IMR-90 (cell line): ENCODE data around the gene STAP2. TPM values are rescaled to one million over a fixed set of nuclear protein-coding genes. Genes with fewer than 3 reads are reported as not detected.

Experiments
- ATAC-seq: fragments of 200-7000 bp; cut with Tn5 transposase; 2 replicates; pipeline ENCODE4 v1.9.1; 2020; ENCODE audit warnings: low read depth, mild to moderate bottlenecking, moderate library complexity
- BruUV-seq: library from RNA; stranded (reverse); fragments of 400-500 nt; replicated peaks from 2 replicates; lab custom pipeline; 2021; lab: Mats Ljungman, UMichigan
- CTCF ChIA-PET: fragments of 300-600 bp; formaldehyde crosslinking; extraction: SDS; loops from one replicate; lab custom pipeline; 2021; ENCODE audit warnings: antibody characterized with exemption; lab: Yijun Ruan, JAX
- POLR2A ChIA-PET: fragments of 300-600 bp; sonication (Branson Sonifier 250); formaldehyde crosslinking; loops from one replicate; lab custom pipeline; 2022; ENCODE audit warnings: antibody characterized with exemption; ENCODE audit not compliant: unreplicated experiment; lab: Charles Lee
- DNase-seq: peaks from one replicate; pipeline ENCODE4 v3.0.0; 2013
- H2AFZ ChIP-seq: replicated peaks from 2 replicates; pipeline ENCODE3; 2013; ENCODE audit warnings: low read length, mild to moderate bottlenecking; ENCODE audit not compliant: poor library complexity
- H2AK5ac ChIP-seq: 2 replicates; pipeline ENCODE4 v1.6.1; 2013; ENCODE audit warnings: low read depth, low read length, inconsistent platforms
- H2AK9ac ChIP-seq: replicated peaks from 2 replicates; pipeline ENCODE3; 2013; ENCODE audit warnings: mild to moderate bottlenecking, low read depth, low read length, moderate library complexity; ENCODE audit not compliant: poor library complexity
- H2BK120ac ChIP-seq: 2 replicates; pipeline ENCODE4 v1.6.1; 2013; ENCODE audit warnings: low read depth, low read length, inconsistent platforms
- H2BK15ac ChIP-seq: 3 replicates; pipeline ENCODE4 v1.6.1; 2013; ENCODE audit warnings: low read depth, low read length, inconsistent platforms
- H2BK20ac ChIP-seq: 2 replicates; pipeline ENCODE4 v1.6.1; 2013; ENCODE audit warnings: low read depth, mild to moderate bottlenecking, inconsistent platforms, low read length, moderate library complexity
- H2BK5ac ChIP-seq: 2 replicates; pipeline ENCODE4 v1.6.1; 2013; ENCODE audit warnings: mild to moderate bottlenecking, low read depth, low read length, inconsistent platforms; ENCODE audit not compliant: poor library complexity, severe bottlenecking
- H3K14ac ChIP-seq: replicated peaks from 2 replicates; pipeline ENCODE4 v1.6.1; 2013; ENCODE audit warnings: low read depth, low read length, inconsistent platforms
- H3K18ac ChIP-seq: 2 replicates; pipeline ENCODE4 v1.6.1; 2013; ENCODE audit warnings: low read depth, low read length, control low read depth
- H3K23ac ChIP-seq: 2 replicates; pipeline ENCODE4 v1.6.1; 2013; ENCODE audit warnings: low read depth, low read length, inconsistent platforms
- H3K27ac ChIP-seq: 2 replicates; pipeline ENCODE4 v1.5.1; 2013; ENCODE audit warnings: mild to moderate bottlenecking, control low read depth, low read length; ENCODE audit not compliant: insufficient read depth
- H3K27me3 ChIP-seq: 2 replicates; pipeline ENCODE4 v1.6.1; 2013; ENCODE audit warnings: low read length; ENCODE audit not compliant: control insufficient read depth, insufficient read depth
- H3K36me3 ChIP-seq: 2 replicates; pipeline ENCODE4 v1.6.1; 2013; ENCODE audit warnings: low read length, mixed read lengths; ENCODE audit not compliant: control insufficient read depth, insufficient read depth
- H3K4ac ChIP-seq: 2 replicates; pipeline ENCODE4 v1.6.1; 2013; ENCODE audit warnings: low read depth, low read length, inconsistent platforms
- H3K4me1 ChIP-seq: 2 replicates; pipeline ENCODE4 v1.6.1; 2013; ENCODE audit warnings: low read length, mixed read lengths; ENCODE audit not compliant: control insufficient read depth, insufficient read depth
- H3K4me2 ChIP-seq: 2 replicates; pipeline ENCODE4 v1.6.1; 2013; ENCODE audit warnings: low read depth, mild to moderate bottlenecking, control low read depth, low read length, moderate library complexity
- H3K4me3 ChIP-seq: 2 replicates; pipeline ENCODE4 v1.5.1; 2013; ENCODE audit warnings: low read depth, mild to moderate bottlenecking, control low read depth, low read length, moderate library complexity; ENCODE audit not compliant: insufficient read depth
- H3K56ac ChIP-seq: 2 replicates; pipeline ENCODE4 v1.6.1; 2013; ENCODE audit warnings: low read length, inconsistent platforms; ENCODE audit not compliant: insufficient read depth; ENCODE audit errors: extremely low read depth
- H3K79me1 ChIP-seq, 2 experiments: 2 replicates each; pipeline ENCODE4 v1.6.1; 2013; ENCODE audit warnings: low read length in 2 of 2, inconsistent platforms in 1 of 2, low read depth in 1 of 2
- H3K9ac ChIP-seq: 2 replicates; pipeline ENCODE4 v1.6.1; 2013; ENCODE audit warnings: low read depth, low read length, control low read depth
- H3K9me1 ChIP-seq: 2 replicates; pipeline ENCODE4 v1.6.1; 2013; ENCODE audit warnings: low read length, inconsistent platforms; ENCODE audit not compliant: insufficient read depth
- H3K9me3 ChIP-seq: 2 replicates; pipeline ENCODE4 v1.6.1; 2013; ENCODE audit warnings: low read length; ENCODE audit not compliant: control insufficient read depth, insufficient read depth
- H4K20me1 ChIP-seq: 2 replicates; pipeline ENCODE4 v1.6.1; 2013; ENCODE audit warnings: low read length, inconsistent platforms; ENCODE audit not compliant: insufficient read depth
- H4K5ac ChIP-seq: 2 replicates; pipeline ENCODE4 v1.6.1; 2013; ENCODE audit warnings: mild to moderate bottlenecking, low read depth, low read length, control low read depth
- H4K8ac ChIP-seq, 2 experiments: 2 replicates each; pipeline ENCODE4 v1.6.1; 2013; ENCODE audit warnings: low read depth in 2 of 2, low read length in 2 of 2, control low read depth in 1 of 2, inconsistent platforms in 1 of 2
- H4K91ac ChIP-seq: 2 replicates; pipeline ENCODE4 v1.6.1; 2013; ENCODE audit warnings: low read depth, low read length, inconsistent platforms; ENCODE audit not compliant: insufficient read depth
- WGBS, 2 experiments: methylation state at CpG; one replicate each; pipeline versions ENCODE4 v1.1.5 to v1.1.7; 2013; ENCODE audit warnings: missing lambda C conversion rate in 2 of 2; ENCODE audit not compliant: insufficient read length in 1 of 2; ENCODE audit errors: extremely low coverage in 2 of 2; 5-methylcytosine and 5-hydroxymethylcytosine counted together
- dilution Hi-C: fragments of 300-500 bp; cut with HindIII; formaldehyde crosslinking; loops from one replicate; pipeline ENCODE4 v1.14.3; 2018; ENCODE audit warnings: low sequenced_read_pairs; ENCODE audit not compliant: unreplicated experiment
- in situ Hi-C: fragments of 300-500 bp; cut with MboI; formaldehyde crosslinking; loops from 3 replicates; pipeline ENCODE4 v1.14.3; 2019; ENCODE audit warnings: low sequenced_read_pairs, inconsistent platforms, mixed read lengths
- intact Hi-C: fragments of 100-400 bp; cut with micrococcal nuclease; formaldehyde crosslinking; loops from 2 replicates; pipeline ENCODE4 v1.10.0; 2022
- polyA plus RNA-seq, 3 experiments: library from polyadenylated mRNA; depleted of rRNA; stranded (reverse); fragments of >200 nt; gene quantifications; 2 replicates each; pipeline ENCODE4 v1.2.3, GENCODE V29; 2012; ENCODE audit warnings: low replicate concordance in 1 of 3
- total RNA-seq: library from RNA; depleted of rRNA; stranded (reverse); fragments of >200 nt; gene quantifications from 2 replicates; pipeline ENCODE4 v1.2.3, GENCODE V29; 2012
- TF ChIP-seq, protein P1 (sequence below): fragments of 150-350 bp; IDR thresholded peaks from 2 replicates; pipeline ENCODE4 v1.6.1; 2017; ENCODE audit warnings: mild to moderate bottlenecking, antibody characterized with exemption, low read length, low read depth

The STAP2 gene
- total and polyA plus RNA-seq, 2 of the 4 experiments (the other 2 are of a cell fraction): 1.3 to 3.4 TPM

DNA sequence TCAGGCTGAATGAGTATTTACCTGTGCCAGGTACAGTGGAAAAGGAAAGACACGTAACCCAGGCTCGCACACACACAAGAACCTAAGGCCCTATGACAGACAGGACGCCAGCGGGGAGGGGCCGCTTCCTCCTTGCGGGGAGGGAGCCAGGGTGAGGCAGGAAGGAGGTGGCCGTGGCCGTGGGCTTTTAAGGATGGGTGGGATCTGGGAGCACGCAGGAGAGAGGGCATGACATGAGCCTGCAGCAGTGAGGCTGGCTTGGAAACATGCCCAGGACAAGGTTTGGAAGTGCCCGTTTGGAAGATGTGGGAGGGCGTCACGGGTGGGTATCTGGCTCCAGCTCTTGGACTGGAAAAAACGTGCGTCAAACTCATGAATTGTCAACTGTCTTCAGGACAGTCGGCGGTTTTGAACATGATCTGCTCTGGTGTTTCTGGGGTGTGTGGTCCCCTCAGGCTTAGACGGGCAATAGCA lies 41.7 kb upstream of the STAP2 start:
- in situ Hi-C loops (no loop called here), intact Hi-C loops (no loop called here), dilution Hi-C loops (no loop called here)
- H2BK20ac ChIP-seq: no peak overlapping the region
- ChIA-PET POLR2A (no interaction called here), CTCF (interaction anchor here (0.6 kb wide), 1 partner anchor 25 kb away, joined by 3 read pairs; no protein-coding TSS in a partner anchor)
- H3K4ac ChIP-seq: peak overlapping the region; percentile 47; the same call in 1 of the 2 replicates
- peaks cover 36% of the 10 kb centered on the region for H3K4me1 ChIP-seq
- H3K79me1 ChIP-seq: peaks cover 13 to 88% of the 10 kb centered on the region in 2 experiments
- no peak overlapping the region for H3K4me2 ChIP-seq
- H2AK5ac ChIP-seq: 0 out of 2 replicates have a peak overlapping the region, but pooled peaks have one; percentile 48
- no peak overlapping the region for H3K4me3 ChIP-seq
- H4K91ac ChIP-seq: no peak overlapping the region
- H3K27ac ChIP-seq: no peak overlapping the region
- BruUV-seq: no TSS peak
- TF ChIP-seq, protein P1, sequence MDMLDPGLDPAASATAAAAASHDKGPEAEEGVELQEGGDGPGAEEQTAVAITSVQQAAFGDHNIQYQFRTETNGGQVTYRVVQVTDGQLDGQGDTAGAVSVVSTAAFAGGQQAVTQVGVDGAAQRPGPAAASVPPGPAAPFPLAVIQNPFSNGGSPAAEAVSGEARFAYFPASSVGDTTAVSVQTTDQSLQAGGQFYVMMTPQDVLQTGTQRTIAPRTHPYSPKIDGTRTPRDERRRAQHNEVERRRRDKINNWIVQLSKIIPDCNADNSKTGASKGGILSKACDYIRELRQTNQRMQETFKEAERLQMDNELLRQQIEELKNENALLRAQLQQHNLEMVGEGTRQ: no peak
- H2AK9ac ChIP-seq: peak overlapping the region; percentile 58
- DNase-seq (no peak), ATAC-seq (no peak)
- no peak overlapping the region for H3K14ac ChIP-seq
- H3K9ac ChIP-seq: no peak overlapping the region
- H3K36me3 ChIP-seq: peaks cover 17% of the 10 kb centered on the region
- H2BK15ac ChIP-seq: no peak overlapping the region
- H3K18ac ChIP-seq: no peak overlapping the region
- H3K9me3 ChIP-seq: no peaks in the 10 kb centered on the region
- H3K56ac ChIP-seq: no peak overlapping the region
- peaks cover 92% of the 10 kb centered on the region for H4K20me1 ChIP-seq
- H2AFZ ChIP-seq: no peak overlapping the region
- H3K9me1 ChIP-seq: peaks cover 38% of the 10 kb centered on the region
- no peak overlapping the region for H4K5ac ChIP-seq
- H2BK5ac ChIP-seq: no peak overlapping the region
- no peaks in the 10 kb centered on the region for H3K27me3 ChIP-seq
- H4K8ac ChIP-seq: 0 out of 4 replicates have a peak overlapping the region, but pooled peaks of 1 of the 2 experiments have one; percentile 0
- 63% methylated on average over 13 of the region's 17 CpGs; no CpG with 5 or more reads in 1 of the 2 experiments for WGBS, 2 experiments
- peak overlapping the region; percentile 12; the same call in 1 of the 2 replicates for H3K23ac ChIP-seq
- no peak overlapping the region for H2BK120ac ChIP-seq
